Head of caudate nucleus (tissue), 42 donors: Measurements from ENCODE around the gene SIM1.

Source experiments
- DNase-seq, 42 donors: peaks; one replicate each; pipeline versions ENCODE4 v3.0.0 to v3.0.0-alpha.2; 2020 to 2021; ENCODE audit warnings: mixed read lengths in 7 of 42
- intact Hi-C: fragments of 100-400 bp; cut with DNase I; formaldehyde crosslinking; loops from one replicate; pipeline ENCODE4 v1.15.0; 2022

Gene SIM1

DNA sequence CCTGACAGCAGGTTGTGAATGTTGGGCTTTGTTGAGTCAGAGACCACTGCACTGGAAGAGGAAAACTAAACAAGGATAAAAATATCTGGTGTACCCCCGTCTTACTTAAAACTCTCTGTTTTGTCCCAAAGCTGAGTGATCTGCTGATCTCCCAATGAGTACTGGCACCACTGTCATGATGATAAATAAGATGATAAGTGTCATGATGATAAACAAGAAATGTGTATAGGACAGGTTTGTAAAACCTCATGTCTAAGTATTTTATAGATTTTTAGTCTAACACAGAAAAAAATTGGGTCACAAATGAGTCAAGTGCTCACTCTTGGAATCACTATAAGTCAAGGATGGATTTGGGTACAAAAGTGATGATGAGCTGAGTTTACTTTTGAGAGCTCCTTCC, 8.5 kb upstream of the SIM1 start:
- no peak for DNase-seq
- intact Hi-C loops = no loop called here

DNA sequence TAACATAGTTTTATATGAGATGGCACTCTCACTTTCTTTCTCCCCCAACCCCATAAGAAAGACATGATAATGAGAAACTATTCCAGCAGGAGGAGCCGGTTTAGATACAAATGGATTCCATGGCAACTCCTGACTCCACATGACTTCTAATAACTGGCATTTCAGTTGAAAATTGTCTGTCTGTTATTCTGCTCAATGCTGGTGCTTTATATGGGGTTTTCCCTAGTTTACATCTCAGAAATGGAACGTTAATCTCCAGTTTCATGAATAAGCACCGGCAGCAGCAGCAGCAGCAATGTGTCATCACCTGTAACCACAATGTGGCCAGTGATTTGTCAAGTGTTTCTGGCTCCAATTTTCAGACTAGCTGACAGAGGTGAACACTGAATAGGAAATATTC, 8.0 kb upstream of the SIM1 start:
- no peak for DNase-seq
- intact Hi-C loops = no loop called here

DNA sequence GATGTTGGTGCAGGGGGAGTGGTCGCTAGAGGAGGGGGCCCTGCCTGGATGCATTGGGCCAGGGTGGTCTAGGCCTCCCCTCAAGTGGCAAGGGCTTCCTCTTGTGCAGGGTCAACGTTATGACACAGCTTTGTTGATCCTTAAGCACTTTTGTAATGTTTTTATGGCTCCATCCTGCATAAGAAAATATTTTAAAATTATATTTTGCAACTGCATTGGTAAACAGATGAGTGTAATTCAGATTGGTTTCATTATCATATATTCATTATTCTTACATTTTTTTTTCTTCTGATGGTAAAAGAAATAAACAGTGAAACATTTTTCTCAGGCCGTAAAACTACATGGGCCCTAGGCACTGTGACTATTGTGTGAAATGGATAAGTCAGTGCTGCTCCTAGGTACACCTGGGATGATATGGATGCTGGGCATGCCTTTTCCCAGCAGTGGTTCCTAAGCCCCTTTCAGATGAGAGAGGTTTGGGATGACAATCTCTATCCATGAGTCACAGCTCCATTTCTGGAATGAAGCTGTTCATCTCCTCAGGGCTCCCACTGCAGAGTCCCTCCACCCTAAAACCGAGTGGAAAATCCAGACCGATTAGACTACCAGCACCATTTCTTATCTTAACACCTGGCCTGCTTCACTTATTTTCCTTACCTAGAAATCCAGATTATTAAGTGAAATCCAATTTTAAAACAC, 5.8 kb upstream of the SIM1 start:
- intact Hi-C loops = no loop called here
- DNase-seq = peak in 1 of 42 donors; percentile 12

DNA sequence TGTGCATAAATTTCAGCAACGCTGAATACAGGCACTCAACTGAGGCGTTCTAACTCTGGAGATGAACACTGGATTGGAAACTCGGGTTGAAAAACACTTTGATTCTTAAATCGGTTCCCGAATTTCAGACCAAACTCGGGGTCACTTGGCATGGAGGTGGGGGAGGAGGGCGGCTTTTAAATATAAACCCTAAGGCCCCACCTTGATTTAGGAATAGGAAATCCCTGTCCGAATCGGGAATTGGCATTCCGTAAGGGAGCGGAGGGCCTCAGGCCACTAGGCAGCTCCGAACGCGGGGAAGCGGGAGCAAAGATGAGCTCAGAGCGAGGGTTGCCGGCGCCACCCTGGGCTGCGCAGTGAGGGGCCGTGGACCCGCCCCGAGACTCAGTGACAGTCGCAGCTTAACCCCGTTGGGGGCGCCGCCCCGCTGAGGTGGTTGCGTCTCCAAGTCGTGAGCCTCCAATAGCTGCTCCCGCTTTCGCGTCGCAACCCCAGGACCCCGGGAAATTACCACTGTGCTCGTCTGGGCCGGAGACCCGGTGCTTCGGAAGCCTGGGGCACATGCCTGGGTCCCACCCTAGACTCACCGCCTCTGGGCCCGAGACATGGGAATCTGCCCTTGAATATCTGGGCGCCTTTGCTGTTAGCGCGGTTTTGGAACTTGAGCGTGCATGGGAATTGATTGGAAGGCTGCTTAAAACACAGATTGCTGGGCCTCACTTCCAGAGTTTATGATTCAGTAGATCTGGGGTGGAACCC, 4.6 kb upstream of the SIM1 start:
- DNase-seq = peak in 1 of 42 donors; percentile 33
- intact Hi-C loops = loop anchor here (10.0 kb wide), 1 partner anchor 874 kb away; no protein-coding TSS in a partner anchor

DNA sequence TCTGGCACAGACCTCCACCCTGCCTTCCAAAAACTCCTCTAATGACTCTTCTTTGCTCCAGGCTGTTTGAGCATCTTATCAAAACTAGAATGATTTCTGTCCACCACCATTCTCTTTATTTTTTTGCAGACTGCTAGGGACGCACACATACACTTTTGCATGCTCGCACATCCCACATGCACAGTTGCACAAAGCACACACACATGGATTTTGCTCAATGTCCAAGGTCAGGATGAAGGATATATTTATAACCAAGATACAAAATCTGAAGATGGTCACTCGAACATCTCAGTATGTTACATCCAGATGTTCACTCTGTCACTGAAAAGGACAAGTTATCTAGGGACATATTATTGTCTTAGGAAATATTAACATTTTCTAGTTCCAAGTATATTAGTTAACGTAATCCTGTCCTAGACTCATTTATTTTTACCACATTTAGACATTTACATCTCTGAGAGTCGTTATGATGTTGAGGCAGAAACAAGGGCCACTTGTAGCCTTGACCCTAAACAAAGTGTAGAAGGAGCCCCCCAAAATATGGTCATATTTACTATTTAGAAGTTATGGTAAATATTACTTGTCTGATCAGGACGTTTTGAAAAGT, 3.4 kb upstream of the SIM1 start:
- intact Hi-C loops = loop anchor here (10.0 kb wide), 1 partner anchor 873 kb away; no protein-coding TSS in a partner anchor
- DNase-seq = no peak

DNA sequence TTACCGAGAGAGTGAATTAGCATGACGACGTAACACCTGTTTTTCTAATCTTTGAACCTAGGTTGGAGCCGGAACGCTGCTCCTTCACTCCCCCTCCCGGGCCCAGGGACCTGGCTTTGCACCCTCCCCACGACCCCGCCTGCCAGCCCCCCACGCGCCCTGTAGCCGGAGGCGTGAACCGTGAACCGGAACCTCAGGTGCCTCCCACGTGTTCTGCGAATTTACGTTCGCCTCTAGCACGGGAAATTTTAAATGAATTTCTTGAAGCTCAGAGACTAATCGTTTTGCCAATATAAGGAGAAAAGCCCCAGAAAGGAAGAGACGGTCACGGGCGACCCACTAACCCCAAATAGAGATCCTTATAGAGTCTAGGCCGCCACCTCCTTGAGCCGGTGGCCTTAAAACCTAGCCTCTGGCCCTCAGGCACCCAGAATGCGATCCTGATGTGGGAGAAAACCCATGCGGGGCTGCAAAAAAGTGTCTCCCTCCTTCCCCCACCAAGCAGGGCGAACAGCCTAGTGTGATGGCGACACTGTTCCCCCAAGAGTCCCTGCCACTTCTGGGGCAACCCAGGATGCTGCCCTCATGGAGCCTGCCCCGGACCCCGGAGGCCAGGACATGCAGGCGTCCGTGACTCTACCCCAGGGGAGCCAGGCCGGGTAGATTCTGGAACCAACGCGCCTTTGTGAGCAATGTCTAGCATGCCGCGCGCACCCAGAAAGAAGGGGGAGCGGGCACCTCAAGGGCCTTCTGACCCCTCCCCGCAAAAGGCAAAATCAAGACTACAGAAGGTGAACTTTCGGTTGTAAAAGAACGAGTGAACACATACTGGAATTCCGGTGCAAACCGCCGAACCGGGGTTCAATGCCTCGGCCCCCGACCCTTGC, 2.7 kb upstream of the SIM1 start:
- intact Hi-C loops = loop anchor here (10.0 kb wide), 1 partner anchor 873 kb away; no protein-coding TSS in a partner anchor
- no peak for DNase-seq

DNA sequence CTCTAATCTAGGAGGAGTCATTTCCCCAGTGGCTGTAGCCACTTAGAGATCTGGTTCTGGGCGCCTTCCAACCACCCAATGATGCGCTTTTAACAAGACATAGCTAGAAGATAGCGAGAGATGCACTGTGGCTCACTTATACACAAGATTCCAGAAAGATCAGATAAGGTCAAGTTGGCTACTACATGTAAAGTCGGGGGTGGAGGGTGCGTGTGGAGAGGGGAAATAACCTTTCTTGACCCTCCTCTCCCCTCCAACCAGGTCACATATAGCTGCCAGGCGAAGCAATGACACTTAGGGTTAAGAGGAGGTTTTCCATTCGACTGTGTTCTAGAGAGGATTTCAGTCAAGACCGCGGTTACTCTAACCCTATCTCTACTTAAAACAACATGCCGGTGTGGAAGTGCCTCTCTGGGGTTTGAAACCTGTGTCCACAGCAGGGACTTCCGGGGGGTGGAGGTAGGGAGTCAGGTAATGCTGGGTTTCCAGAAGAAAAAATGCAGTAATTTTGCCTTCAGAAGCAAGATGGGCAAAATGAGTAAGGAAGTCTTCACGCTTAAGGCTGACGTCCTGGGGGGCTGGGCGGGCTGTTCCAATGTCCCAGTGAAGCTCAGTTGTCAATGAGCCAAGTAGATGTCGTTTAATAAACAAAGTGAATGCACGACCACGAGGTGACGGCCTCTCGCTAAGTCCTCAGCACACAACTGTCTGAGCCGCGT, 1.8 kb upstream of the SIM1 start:
- intact Hi-C loops = loop anchor here (10.0 kb wide), 1 partner anchor 872 kb away; no protein-coding TSS in a partner anchor
- DNase-seq = no peak

DNA sequence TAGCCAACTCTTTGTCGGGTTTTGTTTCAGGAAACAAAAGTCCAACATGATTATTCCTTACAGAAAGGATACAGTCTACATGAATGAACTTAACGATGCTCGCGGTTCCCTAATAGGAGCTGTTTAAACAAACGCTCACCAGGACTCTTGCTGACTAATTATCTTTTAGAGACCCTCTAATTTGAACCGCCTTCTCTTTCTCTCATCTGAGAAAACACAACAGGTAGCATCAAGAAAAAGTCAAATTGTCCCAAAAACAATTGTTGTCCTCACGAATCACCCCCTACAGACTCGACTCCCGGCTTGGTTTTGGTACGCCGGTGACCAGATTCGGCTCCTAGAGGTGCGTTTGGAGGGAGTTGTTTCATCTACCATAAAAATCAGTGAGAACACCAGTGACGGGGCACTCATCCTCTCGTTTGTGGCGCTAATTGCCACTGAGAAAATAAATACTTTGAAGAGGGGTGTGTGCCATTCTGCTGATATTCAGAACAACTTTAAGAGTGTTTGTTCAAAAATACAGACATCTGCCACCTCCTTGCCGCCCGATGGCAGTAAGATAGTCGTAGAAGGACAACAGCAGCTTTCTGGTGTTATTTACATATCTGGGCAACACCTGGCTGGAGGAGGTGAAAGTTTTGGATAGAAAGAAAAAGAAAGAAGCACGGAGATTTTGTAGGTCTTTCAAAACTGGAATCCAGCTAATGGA, 1.1 kb upstream of the SIM1 start:
- DNase-seq = no peak
- intact Hi-C loops = loop anchor here (10.0 kb wide), 1 partner anchor 871 kb away; no protein-coding TSS in a partner anchor

DNA sequence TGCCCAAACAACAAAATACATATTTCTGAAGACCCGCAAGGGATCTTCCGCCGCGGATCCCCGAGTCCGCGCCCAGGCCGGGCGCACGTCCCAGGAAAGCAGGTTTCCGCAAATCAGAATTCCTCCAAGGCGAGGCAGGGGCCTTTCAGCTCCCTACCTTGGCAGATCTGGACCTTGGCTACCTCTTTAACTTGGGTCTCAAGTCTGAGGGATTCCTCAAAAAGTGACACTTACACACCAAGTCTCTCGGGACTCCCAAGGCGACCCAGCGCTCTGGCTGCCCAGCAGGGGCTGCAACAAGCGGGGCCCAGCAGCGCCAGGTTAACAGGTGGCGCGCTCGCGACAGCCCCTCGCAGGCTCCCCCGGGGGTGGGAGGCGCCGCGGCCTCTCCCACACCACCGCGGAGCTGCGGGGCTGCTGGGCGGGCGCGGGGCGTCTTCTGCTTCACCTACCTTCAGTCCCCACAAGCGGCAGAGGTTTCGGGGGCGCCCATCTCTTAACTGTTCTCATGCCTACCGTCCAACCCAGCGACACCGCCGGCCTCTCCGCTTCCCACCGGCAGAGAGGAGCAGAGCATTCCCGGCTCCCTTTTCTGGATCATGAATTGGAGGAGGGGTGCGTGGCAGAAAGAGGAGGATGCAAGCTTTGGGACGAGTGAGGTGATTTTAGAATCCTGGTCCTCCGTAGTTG, 414 bp downstream of the SIM1 start:
- DNase-seq = no peak
- intact Hi-C loops = loop anchor here (10.0 kb wide), 1 partner anchor 870 kb away; no protein-coding TSS in a partner anchor

DNA sequence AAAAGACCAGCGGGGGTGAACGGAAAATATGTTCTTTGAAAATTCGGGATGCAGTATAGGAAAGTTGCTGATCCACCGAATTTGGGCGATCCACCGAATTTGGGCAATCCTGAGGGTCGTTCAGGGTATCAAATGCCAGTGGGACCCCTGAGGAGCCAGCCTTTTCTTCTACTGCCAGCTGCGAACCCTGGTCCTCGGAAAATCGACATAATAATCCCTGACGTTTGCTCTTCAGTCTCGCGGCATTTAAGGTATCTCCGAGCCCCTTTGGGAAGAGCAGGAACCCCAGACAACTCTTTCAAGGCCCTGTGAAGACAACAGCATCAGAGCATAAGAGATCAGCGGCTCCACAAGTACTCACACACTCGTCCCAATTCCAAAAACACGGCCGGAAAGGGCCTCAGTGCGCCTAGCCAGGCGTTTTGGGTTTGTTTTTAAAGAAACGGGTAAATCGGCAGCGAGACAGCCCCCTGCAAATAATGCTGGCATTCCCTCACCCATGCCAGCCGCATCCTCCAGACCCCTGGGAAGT, 1.0 kb downstream of the SIM1 start:
- intact Hi-C loops = loop anchor here (10.0 kb wide), 1 partner anchor 869 kb away; no protein-coding TSS in a partner anchor
- DNase-seq = no peak

DNA sequence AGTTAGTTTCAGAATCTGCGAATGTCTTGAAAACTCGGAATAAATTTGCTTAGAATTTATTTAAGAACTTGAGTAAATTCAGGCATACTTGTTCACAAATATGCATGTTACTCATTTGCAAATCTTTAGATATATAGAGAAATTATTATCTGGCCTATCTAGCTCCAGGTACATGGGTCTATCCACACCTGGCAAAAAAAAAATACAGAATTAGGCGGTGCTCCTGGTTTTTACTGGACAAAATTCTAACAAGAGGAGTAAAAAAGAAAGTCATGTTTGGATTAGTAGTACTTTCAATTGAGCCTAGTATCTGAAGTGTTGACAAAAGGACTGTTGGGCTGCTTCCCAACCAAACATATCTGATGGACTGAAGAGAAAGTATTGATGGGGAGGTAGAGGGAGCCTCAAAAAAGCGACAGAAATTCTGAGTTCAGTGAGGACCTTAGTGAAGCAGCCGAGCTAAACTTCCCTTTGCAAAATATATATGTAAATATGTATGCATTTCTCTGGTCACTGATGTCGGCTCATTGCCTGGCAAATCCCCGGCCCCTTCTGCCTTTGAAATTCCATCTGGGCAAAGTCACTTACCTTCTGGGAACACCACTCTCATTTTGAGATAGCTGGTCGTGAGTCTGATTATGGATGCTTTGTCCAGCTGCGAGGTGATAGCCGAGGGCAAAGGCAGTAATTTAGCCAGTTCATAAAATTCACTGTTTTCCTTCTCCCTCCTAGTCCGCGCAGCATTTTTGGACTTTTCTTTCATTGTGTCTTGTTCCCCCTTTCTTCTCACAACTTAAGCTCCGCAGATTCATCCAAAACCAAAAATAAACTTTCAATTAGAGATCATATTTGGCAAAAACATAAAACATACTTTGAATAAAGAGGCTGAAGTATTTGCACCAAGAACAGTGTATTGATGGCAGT, 1.8 kb downstream of the SIM1 start:
- intact Hi-C loops = loop anchor here (10.0 kb wide), 1 partner anchor 868 kb away; no protein-coding TSS in a partner anchor
- DNase-seq = no peak

DNA sequence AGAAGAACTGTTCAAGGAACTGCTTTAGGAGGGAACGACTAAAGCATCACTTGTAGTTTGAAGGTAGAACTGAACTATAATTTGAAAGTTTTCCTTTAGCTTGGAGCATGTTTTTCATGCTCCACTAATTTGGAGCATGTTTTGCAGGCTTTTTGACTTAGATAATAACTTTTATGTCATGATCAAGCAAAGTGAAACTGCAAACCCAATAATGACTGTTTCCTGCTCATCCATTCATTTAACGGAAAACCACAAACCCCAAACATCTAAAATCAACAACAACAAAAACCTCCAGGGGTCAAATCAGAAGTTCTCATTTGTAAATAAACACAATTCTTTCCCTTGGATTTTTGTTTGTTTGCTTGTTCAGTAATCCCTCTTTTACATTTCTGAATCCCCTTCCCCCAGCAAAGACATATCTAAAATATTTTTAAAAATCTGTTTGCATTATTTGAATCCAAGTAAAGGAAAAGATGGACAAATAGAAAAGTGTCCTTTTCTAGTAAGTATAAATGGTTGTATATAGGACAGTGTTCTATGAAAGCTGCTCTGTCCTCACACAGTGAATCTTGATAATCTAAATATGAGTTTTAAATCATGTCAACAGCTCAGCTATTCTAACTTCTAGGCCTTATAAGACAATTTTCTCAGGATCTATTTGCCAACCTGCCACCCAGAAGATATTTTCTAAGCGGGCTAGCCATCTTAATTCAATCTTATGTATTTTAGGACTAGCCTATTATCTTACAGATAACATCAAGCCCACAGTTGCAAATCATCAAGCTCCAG, 2.6 kb downstream of the SIM1 start:
- no peak for DNase-seq
- intact Hi-C loops = loop anchor here (10.0 kb wide), 1 partner anchor 867 kb away; no protein-coding TSS in a partner anchor

DNA sequence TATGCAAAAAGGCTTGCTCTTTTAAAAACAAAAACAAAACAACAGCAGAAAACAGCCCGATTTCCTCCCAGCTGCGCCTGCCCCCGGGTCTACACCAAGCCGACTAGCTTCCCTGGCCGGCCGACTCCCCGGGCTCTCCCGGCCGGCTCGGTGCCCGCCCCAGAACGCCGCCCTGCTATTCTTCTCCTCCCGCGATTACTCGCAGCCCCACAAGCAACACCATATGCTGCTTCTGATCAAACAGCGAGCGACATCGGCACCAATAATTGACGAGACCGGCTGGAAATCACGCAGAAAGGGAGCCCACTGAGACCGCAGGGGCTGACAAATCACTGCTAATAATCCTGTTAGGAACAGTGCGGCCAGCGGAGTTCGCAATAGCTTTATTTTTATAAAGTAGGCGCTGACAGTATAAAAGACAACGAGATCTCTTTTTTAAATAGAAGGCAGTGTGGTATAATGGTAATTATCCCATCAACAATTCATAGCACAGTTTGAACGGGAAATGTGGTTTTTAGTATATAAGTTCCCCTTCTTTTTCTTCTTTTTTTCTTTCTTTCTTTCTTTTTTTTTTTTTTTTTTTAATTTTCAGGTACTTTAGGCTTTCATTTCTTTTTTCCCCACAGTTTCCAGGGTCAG, 3.3 kb downstream of the SIM1 start:
- DNase-seq = no peak
- intact Hi-C loops = loop anchor here (10.0 kb wide), 1 partner anchor 867 kb away; no protein-coding TSS in a partner anchor

DNA sequence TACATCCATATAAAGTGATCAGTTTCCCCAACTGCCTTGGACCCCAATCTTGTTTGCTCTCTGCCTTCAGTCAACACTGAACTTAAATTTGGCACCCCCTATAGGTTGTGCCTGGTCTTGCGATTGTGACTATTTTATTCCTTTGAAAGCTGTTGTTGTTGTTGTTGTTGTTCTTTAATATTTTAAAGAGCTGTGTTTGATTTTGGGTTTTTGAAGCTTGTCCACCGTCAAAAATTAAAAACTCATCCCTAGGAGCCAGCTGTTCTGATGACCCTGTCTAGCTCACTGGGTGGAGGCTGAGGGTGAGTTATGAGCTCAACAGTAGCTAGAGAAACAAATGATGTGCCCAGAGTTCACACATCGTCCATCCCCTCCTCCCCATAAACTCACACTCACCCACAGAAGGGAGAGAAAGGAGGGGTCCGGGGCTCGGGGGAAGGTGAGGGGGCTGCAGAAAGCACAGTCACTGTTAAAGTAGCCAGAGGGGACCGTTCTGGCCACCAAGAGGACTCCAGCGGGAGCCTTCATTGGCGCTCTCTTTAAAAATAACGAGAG, 4.0 kb downstream of the SIM1 start:
- intact Hi-C loops = loop anchor here (10.0 kb wide), 1 partner anchor 866 kb away; no protein-coding TSS in a partner anchor
- DNase-seq = no peak
